Right lobe of liver (tissue), 4 donors: Measurements from ENCODE around the gene DOCK10.

ENCODE experiments used
- POLR2A ChIP-seq: fragments of 450-650 bp; IDR thresholded peaks from one replicate; pipeline ENCODE4 v1.6.1; 2017; ENCODE audit warnings: antibody characterized with exemption, mild to moderate bottlenecking
- TF ChIP-seq, protein P1 (sequence below), 4 donors: fragments of 200-600 bp in 3 of 4; fragments of 450-650 bp in 1 of 4; IDR thresholded peaks; one replicate each; pipeline versions ENCODE4 v1.5.1 to v1.8.0; 2016 to 2022; ENCODE audit warnings: antibody characterized with exemption in 4 of 4, mild to moderate bottlenecking in 2 of 4
- donor health status: DM: no; HTN: no; CAD: no.
- donor health status: DM: no; HTN: no; CAD: no.
- donor health status: DM: no; HTN: yes; CAD: no.

DNA sequence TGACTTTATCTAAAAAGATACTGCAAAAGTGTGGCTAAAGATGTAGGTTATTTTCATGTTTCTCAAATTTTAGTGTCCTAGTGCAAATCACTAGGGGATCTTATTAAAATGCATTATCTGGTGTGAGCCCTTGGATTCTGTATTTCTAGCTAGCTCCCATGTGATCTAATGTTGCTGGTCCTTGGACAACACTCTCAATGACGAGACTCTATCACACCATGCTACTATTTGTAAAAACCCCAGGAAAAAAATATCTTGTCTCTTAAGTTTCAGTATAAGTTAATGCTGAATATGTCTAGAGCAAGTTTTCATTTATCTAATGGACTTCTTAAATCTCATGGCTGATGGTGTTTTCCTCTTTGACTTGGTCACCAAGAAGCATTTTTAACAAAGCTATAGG is 5.8 kb downstream of the DOCK10 start:
- TF ChIP-seq, protein P1, sequence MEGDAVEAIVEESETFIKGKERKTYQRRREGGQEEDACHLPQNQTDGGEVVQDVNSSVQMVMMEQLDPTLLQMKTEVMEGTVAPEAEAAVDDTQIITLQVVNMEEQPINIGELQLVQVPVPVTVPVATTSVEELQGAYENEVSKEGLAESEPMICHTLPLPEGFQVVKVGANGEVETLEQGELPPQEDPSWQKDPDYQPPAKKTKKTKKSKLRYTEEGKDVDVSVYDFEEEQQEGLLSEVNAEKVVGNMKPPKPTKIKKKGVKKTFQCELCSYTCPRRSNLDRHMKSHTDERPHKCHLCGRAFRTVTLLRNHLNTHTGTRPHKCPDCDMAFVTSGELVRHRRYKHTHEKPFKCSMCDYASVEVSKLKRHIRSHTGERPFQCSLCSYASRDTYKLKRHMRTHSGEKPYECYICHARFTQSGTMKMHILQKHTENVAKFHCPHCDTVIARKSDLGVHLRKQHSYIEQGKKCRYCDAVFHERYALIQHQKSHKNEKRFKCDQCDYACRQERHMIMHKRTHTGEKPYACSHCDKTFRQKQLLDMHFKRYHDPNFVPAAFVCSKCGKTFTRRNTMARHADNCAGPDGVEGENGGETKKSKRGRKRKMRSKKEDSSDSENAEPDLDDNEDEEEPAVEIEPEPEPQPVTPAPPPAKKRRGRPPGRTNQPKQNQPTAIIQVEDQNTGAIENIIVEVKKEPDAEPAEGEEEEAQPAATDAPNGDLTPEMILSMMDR (IDR thresholded peaks at IDR 0.05): no peak
- no peak for TF ChIP-seq POLR2A
